HG03520 (cell line): Measurements from ENCODE around the gene HNRNPC.
"Not testable (repeated sequence)": the region's sequence is repeated elsewhere in the genome, so short reads cannot be mapped to it uniquely, and the experiment has no call there.

Experiments used
- ATAC-seq: cut with Tn5 transposase; IDR thresholded peaks from one replicate; pipeline ENCODE4 v1.9.1; 2021; ENCODE audit warnings: mild to moderate bottlenecking, moderate library complexity; ENCODE audit not compliant: unreplicated experiment

Gene HNRNPC

DNA sequence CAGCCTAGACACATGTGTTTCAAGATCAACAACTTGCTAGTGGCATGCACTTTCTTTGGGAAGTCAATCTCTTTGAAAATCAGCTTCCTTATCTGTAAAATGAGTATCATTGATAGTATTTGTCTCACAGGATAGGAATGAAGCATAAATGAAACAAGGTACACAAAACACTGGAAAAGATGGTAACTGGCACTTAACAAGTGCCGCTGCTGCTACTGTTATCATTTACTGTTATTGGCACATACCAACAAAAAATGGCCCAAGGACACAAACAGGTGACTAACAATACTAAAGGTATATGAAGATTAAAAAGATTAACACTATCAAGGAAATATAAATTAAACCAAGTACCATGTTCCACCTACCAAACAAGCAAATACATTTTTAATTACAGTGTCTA is 20.9 kb downstream of the HNRNPC start:
- ATAC-seq, result no peak

DNA sequence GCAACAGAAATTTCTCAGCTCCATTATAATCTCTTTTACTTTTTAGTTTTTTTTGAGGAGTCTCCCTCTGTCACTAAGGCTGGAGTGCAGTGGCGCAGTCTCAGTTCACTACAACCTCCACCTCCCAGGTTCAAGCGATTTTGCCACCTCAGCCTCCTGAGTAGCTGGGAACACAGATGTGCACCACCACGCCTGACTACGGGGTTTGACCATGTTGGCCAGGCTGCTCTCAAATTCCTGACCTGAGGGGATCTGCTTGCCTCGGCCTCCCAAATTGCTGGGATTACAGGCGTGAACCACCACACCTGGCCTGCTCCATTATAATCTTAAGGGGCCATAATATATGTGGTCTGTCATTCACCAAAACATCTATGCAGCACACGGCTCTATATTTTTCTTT is 23.4 kb downstream of the HNRNPC start:
- ATAC-seq, result no peak

DNA sequence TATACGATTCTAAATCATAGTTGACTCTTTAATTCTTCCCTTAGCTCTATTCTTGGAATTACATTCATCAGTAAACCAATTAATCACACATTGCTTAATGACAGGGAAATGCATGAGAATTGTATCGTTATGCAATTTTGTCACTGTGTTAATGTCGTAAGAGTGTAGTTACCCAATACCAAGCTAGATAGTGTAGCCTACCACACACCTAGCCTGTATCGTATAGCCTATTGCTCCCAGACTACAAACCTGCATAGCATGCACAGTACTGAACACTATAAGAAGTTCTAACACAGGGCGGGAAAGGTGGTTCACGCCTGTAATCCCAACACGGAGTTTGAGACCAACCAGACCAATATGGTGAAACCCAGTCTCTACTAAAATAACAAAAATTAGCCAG is 24.7 kb downstream of the HNRNPC start:
- no peak for ATAC-seq

DNA sequence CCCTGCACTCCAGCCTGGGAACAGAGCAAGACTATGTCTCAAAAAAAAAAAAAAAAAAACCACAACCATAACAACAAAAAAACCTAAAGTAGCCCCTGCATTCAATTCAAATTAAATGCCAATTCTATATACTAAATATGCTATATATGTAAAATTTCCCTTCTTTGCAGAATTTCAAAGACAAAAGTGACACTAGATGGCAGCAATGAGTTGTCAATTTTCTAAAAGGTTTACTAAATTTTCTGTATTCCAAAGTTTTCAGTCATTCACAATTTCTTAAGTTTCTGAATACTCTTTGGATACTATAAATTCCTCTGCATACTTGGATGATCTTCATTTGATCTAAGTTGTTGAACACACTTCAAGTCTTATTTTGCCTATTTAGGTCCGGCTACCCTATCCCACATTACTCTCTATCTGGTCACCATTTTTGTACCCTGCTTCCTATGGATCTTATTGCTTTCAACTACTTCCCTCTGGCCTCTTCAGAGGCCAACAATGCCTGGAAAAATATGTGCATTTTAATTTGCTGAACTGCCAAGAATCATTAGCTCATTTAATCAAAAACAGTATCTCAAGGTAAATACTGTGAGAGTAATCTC is 27.9 kb downstream of the HNRNPC start:
- no peak for ATAC-seq

DNA sequence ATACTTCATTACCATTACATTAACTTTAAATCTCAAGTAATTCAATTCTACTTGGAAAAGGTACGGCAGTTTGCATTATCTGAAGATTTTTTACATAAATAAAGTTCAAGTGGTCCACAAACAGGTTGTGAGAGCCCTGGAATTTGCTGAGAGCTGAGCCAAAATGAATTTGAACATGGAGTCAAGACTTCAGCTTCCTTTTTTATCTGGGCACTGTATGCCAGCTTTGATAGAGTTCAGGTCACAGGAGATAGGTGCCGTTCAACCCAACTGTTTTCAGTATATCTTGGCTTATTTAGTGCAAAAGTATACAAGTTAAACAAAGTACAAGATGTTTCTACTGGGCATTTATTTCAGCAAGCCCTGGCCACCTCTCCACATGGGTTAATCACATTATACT is 28.8 kb downstream of the HNRNPC start:
- ATAC-seq, result no peak

DNA sequence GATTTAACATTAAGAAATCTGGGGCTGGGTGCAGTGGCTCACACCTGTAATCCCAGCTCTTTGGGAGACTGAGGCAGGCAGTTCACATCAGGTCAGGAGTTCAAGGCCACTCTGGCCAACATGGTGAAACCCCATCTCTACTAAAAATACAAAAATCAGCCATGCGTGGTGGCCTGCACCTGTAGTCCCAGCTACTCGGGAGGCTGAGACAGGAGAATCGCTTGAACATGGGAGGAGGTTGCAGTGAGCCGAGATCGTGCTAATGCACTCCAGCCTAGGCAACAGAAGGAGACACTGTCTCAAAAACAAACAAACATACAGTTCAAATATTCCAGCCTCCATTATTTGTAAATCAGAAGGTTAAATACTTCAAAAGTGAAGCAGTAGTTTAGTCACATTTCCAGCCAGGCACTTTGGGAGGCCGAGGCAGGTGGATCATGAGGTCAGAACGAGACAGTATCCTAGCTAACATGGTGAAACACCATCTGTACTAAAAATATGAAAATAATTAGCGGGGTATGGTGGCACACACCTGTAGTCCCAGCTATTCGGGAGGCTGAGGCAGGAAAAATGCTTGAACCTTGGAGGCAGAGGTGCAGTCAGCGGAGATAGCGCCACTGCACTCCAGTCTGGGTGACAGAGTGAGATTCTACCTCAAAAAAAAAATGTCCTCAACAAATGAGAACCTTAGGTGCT is 30.3 kb downstream of the HNRNPC start:
- ATAC-seq, result no peak

DNA sequence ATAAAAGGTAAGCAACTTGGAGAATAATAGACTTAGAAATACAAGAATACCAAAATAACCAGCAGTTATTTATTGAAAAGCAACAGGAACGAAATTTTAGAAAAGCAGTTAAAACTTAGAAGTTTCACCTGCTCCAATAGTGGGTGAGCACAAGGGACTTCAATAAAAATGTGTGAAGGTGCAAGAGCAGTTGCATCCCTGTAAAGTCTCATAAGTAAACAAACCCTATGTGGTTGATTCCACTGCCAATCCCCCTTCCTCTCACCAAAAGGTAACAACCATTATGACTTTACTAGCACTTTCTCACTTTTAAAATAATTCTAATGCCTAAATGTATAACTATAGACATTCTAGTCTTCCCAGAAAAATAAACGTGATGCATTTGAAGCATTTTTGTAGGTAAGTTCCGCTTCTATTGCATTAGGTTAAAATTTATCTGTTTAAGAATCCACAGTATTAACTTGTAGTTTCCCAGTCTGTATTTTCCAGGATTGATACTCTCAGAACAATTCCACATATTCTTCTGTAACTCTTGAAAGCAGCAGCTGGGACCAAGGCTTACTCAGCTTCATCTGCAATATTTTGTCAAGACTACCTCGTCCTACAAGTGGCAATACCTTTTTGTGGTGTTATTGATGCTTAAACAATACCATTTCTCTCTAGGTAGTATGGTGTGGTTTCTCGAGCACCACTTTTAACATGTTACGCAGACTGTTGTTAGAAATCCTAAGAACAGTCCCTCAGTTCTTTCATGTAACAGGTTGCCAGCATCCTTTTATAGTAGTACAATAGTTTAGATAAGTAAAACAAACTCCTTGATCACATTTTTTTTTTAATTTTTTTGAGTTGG is 32.1 kb downstream of the HNRNPC start:
- no peak for ATAC-seq

DNA sequence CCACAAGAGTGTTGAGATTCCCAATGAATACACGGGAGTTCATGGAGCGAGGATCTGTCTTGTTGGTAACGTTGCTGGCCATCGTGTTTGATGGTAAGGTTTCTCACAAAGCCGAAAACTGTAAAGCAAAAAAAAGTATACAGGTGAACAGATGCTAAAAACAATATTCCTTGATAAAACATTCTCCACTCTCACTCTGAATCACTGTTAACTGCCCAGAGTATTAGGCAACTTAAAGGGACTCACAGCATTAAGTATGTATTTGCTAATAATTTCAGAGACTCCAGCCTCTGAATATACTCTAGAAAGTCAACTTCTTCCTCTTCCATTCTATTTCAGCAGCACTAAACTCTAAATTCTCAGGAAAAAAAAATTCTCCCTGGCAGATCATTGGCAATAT is 35.1 kb downstream of the HNRNPC start:
- no peak for ATAC-seq

DNA sequence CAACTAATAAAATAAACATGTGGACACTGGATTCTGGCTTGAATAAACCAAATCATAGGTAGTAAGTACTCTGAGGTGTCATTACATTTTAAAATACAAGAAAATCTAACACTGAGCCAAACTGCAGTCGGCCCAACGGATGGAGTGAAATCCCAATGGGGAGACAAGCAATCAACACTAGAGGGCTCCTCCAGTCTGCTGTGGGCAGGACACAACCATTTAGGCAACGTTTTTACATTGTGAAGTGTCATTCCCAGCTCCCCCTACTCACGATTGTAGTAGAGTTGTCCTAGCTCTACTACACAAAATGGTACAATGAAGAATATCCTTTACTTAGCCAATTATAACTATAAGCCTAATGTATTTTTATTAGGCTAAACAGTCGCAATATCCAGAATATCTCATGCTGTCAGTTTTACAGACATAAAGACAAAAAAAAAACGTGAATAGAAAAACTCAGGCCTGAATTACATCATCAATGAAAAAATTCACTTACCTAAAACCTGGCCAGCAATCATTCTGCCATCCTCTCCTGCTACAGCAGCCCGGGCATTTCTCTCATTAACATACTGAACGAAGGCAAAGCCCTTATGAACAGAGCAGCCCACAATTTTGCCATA is 35.7 kb downstream of the HNRNPC start:
- no peak for ATAC-seq

DNA sequence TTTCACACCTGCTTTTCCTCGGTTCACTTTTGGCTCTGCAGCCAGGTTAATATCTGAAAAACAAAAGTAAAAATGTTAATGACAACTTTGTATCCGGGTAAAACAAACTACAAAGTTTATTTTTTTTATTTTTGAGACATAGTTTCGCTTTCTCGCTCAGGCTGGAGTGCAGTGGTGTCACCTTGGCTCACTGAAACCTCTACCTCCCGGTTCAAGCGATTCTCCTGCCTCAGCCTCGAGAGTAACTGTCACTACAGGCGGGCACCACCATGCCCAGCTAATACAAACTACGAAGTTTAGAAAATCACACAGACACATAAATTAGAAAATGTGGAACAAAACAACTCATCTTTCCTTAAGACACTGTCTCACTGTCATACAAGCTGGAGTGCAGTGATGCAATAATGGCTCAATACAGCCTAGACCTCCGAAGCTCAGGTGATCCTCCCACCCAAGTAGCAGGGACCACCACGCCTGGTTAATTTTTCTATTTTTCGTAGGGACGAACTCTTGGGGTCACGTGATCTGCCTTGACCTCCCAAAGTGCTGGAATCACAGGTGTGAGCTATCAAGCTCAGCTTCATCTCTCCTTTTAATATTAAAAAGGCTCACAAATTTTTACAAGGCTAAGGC is 38.1 kb downstream of the HNRNPC start:
- no peak for ATAC-seq

DNA sequence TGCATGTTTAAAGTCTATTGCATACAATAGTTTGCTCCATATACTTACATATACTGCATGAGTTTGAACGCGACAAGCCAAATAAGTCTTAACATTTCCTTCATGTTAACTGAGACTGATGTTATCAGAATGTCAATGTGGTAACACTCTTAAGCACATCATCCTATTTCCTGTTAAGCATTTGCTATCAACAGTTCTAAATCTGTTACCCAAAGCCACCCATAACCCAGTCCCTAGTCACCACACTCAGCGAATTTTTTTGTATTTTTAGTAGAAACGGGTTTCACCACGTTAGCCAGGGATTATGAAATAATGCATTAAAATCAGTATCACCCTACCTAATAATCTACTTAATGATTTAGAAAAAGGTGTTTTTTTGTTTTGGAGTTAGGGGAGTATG is 39.4 kb downstream of the HNRNPC start:
- no peak for ATAC-seq

DNA sequence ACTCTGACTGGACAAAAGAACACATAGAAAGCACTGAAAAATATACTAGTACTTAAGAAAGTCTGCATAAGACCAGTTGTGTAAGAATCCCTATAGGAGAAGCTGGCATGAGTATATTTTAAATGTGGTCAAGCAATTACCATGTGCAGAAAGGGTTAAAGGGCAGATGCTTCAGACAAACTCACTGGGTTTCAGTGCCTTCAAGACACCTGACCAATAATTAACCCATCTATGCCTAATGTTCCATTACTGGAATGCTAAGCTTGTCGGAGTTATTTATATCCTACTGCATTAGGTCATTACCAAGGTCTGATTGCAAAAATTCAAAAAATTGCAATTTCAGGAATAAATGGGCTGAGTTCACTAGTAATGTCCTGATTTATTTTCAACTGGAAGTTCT is 41.3 kb downstream of the HNRNPC start:
- no peak for ATAC-seq

DNA sequence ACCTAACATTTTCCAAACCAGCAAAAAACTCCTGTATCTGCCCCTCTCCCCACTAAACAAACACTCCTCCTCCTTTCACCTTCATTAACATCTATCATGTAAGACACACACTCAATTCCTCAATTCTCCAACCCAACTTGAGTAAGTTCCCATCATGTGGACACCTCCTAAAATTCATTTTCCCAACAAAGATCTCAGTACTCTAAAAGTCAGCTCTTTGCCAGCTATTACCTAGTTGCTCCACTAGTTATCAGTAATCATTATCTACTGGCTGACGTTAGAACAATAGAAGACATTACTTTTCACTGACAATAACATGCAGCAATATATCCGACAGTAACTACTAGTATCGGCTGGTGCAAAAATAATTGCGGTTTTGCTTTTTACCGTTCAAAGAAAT is 42.1 kb downstream of the HNRNPC start:
- no peak for ATAC-seq

DNA sequence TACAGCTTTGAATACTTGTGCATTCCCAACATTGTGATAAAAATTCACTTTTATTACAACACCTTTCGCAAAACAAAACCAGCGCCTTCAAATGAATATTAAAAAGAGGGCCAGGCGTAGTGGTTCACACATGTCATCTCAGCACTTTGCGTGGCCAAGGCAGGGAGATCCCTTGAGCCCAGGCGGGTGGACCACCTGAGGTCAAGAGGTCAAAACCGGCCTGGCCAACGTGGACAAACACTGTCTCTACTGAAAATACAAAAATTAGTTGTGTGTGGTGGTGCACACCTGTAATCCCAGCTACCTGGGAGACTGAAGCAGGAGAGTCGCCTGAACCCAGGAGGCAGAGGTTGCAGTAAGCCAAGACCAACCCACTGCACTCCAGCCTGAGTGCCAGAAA is 42.8 kb downstream of the HNRNPC start:
- no peak for ATAC-seq

DNA sequence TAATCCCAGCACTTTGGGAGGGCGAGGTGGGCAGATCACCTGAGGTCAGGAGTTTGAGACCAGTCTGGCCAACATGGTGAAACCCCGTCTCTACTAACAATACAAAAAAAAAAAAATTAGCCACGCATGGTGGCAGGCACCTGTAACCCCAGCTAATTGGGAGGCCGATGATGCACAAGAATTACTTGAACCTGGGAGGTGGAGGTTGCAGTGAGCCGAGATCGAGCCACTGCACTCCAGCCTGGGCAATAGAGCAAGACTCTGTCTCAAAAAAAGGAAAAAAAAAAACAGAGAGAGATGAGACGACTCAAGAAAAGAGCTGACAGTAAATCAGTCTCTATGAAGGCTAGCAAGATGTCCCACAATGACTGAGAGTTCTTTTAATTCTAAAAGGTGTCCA is 44.1 kb downstream of the HNRNPC start:
- ATAC-seq, result not testable (repeated sequence)

DNA sequence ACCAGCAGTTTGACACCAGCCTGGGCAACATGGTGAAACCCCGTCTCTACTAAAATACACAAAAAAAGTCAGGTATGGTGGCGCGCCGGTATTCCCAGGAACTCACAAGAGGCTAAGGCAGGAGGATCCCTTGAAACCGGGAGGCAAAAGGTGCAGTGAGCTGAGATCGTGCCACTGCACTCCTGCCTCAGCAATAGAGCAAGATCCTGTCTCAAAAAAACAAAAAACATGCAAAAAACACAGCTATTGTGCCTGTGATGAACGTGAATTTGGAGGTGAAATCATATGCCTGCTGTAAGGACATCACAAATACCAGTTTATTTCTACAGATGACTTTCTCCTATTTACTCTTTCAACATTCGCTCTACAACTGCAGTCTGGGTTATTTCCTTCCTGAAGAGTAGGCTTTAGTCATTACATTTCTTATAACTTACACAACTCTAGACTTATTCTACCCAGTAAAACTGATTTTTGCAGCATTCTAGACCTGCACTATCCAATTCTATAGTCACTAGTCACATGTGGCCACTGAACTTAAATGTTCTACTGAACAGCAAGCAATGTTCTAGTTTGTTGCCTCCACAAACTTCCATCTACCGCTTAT is 48.3 kb downstream of the HNRNPC start:
- ATAC-seq, result no peak

DNA sequence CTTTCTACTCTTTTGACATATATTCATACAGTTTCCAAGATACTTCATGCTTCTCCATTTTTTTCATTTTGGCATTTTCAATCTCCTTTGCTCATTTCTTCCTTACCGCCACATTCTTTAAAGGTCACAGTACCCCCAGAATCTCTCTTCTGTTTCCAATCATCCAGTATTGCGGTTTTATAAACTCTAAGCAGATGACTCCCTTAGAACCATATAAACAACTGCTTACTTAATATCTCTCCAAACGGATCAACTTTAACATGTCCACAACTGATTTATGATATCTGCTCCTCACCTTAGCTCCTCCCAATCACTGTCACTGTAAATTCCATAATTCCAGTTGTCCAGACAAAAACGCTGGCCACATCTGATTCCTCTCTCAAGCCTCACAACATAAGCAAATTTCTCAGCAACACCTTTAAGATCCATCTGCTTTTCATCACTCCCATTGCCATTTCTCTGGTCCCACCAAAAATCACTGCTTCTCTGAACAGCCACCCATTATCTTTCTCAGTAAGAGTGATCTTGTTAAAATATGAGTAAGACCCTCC is 49.6 kb downstream of the HNRNPC start:
- ATAC-seq, result no peak

DNA sequence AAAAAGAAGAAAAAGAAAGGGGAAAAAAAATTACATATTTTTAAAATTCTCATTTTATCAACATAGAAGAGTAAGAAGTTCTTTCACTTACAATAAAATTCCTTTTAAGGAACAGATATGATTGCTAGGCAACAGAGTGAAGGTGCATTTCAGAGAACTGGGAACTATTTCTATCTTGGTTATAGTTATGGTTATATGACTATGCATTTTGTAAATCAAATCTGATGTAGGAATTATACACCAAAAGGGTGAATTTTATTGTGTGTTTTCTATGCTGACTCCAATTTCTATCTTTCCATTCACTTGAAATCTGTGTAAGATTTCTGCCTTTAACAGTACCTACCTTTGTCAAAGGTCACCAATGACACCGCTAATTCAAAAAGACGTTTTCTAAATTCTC is 50.1 kb downstream of the HNRNPC start:
- no peak for ATAC-seq

DNA sequence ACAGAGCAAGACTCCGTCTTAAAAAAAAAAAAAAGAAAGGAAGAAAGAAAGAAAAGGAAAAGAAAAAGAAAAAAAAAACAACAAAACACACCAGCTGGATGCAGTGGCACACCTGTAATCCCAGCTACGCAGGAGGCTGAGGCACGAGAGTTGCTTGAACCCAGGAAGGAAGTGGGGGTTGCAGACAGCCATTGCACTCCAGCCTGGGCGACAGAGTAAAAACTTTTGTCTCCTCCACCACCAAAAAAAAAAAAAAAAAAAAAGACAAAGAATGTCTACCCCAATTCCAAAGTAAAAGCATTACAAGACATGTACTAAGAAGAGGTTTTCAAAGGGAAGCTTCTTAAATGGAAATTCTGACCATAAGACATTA is 53.4 kb downstream of the HNRNPC start:
- ATAC-seq, result no peak

DNA sequence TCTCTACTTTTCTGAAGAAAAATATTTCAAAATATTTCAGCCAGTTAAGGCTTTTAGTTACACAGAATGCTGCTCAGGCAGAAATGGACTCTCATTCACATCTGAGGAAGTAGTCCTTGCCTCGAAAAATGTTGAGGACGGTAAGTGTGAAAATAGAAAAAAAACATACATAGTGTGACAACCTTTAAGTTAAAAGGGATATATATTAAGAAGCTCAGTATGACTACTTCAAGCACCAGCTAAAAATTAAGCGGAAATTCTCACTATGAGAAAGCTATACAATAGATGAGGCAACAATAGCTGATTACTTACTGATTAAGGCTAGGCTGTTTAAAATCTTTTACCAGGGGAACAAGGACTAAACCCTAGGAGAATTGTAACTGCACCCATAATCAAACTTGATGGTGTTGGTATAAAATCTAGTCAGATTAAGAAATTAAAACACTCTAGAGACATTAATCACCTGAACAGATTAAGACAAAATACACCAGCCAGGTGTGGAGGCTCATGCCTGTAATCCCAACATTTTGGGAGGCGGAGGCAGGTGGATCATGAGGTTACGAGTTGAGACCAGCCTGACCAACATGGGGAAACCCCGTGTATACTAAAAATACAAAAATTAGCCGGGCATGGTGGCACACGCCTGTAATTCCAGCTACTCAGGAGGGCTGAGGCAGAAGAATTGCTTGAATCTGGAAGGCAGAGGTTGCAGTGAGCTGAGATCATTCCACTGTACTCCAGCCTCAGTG is 53.9 kb downstream of the HNRNPC start:
- no peak for ATAC-seq
